Measurements from ENCODE around the gene OPHN1.
"Not testable (repeated sequence)": the region's sequence is repeated elsewhere in the genome, so short reads cannot be mapped to it uniquely, and the experiment has no call there.

OPHN1 gene

DNA sequence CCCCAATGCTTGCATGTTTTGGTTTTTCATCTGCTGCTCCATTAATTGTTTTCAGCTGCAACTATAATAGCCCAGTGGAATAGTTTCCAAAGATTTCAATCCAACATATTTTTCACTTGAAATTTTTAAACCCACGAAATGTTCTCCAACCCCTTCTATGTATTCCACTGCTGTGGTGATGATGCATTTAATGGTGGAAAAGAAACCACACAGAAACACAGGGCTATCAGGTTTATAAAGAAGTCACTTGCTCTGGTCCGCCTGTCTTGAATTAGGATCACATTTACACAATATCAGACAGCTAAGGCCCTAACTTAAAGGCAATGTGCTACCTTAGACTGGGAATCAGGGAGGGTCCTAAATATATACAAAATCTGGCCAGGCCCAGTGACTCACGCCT, 35.0 kb downstream of the OPHN1 start:
- TF ChIP-seq, protein P1, sequence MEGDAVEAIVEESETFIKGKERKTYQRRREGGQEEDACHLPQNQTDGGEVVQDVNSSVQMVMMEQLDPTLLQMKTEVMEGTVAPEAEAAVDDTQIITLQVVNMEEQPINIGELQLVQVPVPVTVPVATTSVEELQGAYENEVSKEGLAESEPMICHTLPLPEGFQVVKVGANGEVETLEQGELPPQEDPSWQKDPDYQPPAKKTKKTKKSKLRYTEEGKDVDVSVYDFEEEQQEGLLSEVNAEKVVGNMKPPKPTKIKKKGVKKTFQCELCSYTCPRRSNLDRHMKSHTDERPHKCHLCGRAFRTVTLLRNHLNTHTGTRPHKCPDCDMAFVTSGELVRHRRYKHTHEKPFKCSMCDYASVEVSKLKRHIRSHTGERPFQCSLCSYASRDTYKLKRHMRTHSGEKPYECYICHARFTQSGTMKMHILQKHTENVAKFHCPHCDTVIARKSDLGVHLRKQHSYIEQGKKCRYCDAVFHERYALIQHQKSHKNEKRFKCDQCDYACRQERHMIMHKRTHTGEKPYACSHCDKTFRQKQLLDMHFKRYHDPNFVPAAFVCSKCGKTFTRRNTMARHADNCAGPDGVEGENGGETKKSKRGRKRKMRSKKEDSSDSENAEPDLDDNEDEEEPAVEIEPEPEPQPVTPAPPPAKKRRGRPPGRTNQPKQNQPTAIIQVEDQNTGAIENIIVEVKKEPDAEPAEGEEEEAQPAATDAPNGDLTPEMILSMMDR (conservative IDR thresholded peaks at IDR 0.05) = no peak
- no peak for TF ChIP-seq ZFX (IDR thresholded peaks at IDR 0.05)

DNA sequence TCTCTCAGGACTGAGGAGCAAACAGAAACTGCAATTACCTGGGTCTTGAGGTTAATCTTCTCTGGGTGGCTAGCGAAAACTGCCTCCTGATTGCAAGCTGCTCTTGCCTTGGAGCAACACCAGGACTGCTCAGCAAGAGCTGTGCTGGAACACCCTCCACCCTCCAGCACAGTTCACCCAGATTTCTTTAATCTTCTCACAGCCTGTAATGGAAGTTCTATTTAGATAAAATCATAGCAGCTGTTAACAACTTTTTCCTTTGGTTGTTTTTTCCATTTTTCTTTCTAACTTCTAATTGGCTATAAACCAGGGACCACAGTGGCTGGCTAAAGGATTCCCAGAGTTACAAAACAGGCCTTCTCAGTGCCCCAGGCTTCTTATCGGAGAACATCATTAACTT, 36.3 kb downstream of the OPHN1 start:
- TF ChIP-seq ZFX (IDR thresholded peaks at IDR 0.05) = no peak
- TF ChIP-seq, protein P1 (conservative IDR thresholded peaks at IDR 0.05) = no peak
- no peak overlapping the region for H3K27ac ChIP-seq

More for the DNA sequence above, 35.0 kb downstream of the OPHN1 start:
- no peak overlapping the region for H3K27ac ChIP-seq

DNA sequence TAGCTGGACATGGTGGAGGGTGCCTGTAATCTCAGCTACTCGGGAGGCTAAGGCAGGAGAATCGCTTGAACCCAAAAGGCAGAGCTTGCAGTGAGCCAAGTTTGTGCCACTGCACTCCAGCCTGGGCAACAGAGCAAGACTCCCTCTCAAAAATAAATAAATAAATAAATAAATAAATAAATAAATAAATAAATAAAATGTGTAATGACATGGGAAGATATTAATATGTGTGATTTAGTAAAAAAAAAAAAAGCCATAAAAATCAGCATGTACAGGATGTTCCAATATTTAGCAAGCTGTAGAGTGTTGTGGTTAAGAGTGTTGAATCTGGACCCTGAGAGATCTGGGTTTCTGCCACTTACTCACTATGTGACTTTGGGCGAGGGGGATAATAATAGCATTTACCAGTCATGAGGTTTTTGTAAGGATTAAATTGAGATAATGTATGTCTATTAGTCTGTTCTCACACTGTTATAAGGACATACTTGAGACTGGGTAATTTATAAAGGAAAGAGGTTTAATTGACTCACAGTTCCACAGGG, 43.8 kb downstream of the OPHN1 start:
- not testable (repeated sequence) for H3K27ac ChIP-seq

DNA sequence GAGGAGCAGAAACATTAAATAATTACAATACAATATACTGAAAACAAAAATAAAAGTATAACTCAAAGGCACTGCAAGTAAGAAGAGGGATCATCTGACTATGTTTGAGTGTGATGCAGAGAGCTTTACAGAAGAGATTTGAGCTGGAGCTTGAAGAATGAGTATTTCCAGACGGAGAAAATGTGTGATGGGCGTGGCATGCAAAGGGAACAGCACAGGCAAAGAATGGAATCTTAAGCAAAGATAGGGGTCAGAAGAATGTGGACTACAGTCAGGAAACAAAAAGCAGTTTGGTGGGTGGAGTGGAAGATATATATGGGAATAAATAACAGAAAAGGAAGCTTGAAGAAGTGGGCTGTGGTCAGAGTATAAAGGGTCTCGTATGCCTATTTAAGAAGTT, 45.5 kb downstream of the OPHN1 start:
- TF ChIP-seq, protein P1 (conservative IDR thresholded peaks at IDR 0.05) = no peak
- no peak for TF ChIP-seq ZFX (IDR thresholded peaks at IDR 0.05)
- no peak overlapping the region for H3K27ac ChIP-seq

DNA sequence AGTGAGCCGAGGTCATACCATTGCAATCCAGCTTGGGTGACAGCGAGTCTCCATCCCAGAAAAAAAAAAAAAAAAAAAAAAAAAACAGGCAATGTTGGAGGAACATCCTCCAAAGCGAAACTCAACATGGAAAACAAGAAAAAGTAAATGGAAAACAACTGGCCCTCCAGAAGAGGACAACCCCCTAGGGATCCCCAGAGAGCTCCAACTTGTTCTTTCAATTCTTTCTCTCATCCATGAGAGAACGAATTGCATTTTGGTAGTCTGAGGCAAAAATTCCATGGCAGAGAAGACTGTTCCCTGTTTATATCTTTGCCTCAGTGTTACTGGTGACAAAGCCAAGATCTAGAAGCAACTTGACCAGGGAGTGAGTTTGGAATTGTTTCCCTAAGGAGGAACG, 49.8 kb downstream of the OPHN1 start:
- TF ChIP-seq, protein P1 (conservative IDR thresholded peaks at IDR 0.05) = no peak
- no peak for TF ChIP-seq ZFX (IDR thresholded peaks at IDR 0.05)
- no peak overlapping the region for H3K27ac ChIP-seq

DNA sequence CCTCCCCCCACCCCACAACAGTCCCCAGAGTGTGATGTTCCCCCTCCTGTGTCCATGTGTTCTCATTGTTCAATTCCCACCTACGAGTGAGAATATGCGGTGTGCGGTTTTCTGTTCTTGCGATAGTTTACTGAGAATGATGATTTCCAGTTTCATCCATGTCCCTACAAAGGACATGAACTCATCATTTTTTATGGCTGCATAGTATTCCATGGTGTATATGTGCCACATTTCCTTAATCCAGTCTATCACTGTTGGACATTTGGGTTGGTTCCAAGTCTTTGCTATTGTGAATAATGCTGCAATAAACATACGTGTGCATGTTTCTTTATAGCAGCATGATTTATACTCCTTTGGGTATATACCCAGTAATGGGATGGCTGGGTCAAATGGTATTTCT, 55.7 kb downstream of the OPHN1 start:
- H3K27ac ChIP-seq = not testable (repeated sequence)

DNA sequence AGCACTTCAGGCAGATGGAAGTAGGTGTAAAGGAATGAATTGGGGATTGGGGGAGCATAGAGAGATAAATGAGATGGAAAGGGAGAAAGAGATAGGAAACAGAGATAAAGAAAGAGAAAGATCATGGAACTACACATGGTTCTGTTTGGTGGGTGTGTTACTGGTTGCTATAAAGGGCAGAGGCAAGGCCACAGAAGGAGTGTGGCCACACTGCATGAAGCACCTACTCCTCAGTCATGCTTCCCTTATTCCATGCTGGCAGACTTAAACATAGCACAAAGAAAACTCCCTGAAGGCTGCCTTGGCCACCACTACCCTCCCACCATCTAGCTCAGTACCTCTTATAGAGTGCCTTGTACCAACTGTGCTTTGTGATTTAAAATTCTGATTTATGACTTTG, 56.9 kb downstream of the OPHN1 start:
- H3K27ac ChIP-seq = no peak overlapping the region
- no peak for TF ChIP-seq ZFX (IDR thresholded peaks at IDR 0.05)
- TF ChIP-seq, protein P1 (conservative IDR thresholded peaks at IDR 0.05) = no peak

DNA sequence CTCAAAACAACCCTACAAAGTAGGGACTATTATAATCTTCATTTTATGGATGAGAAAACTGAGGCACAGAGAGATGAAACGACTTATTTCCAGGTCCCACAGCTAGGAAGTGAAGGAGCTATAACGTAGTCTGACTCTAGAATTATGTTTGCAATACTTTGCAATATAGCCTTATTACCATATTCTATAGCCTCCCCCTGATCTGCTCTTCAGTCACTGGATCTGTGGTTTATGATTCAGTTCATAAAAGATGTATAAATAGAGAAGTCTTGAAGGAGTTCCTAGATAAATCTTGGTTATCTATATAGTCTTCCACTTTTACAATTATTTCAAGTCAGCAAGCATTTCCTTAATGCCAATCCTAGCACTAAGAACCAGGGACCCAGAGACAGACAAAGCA, 57.5 kb downstream of the OPHN1 start:
- no peak for TF ChIP-seq ZFX (IDR thresholded peaks at IDR 0.05)
- TF ChIP-seq, protein P1 (conservative IDR thresholded peaks at IDR 0.05) = no peak
- H3K27ac ChIP-seq = no peak overlapping the region

Data from C4-2B (cell line).